ENCODE measurements around the gene TPM4.
A peak's percentile ranks its signal among the peaks of the same experiment; 100 is the strongest.

- TF ChIP-seq POLR2A (IDR thresholded peaks at IDR 0.05): peak; percentile 86 to 94
- TF ChIP-seq CTCF (IDR thresholded peaks at IDR 0.05): peak in 3 of 5 experiments; percentile 10 to 30 (median 27)
- peak; percentile 94 to 96 for TF ChIP-seq EP300 (IDR thresholded peaks at IDR 0.05)
Measured at GRCh38 chr19:16076154-16076957, at the start of gene TPM4.
